GM06990 (cell line): Measurements from ENCODE around the gene DDX54.

Source experiments
- DNase-seq: peaks from one replicate; pipeline ENCODE4 v3.0.0-alpha.2; 2011; ENCODE audit not compliant: insufficient read length; ENCODE audit errors: extremely low read depth
- H3K27me3 ChIP-seq: replicated peaks from 2 replicates; pipeline ENCODE4 v1.6.0; 2011; ENCODE audit warnings: low read length; ENCODE audit not compliant: control insufficient read depth, insufficient read depth
- H3K36me3 ChIP-seq: 2 replicates; pipeline ENCODE4 v1.5.1; 2011; ENCODE audit warnings: low read length; ENCODE audit not compliant: control insufficient read depth, insufficient read depth
- H3K4me3 ChIP-seq: replicated peaks from 2 replicates; pipeline ENCODE4 v1.5.1; 2011; ENCODE audit warnings: low read depth, mild to moderate bottlenecking, control low read depth, low read length
- TF ChIP-seq, protein P1 (sequence below): IDR thresholded peaks from 2 replicates; pipeline ENCODE4 v1.5.1; 2011; ENCODE audit warnings: low read length, control low read depth, mild to moderate bottlenecking, inconsistent platforms; ENCODE audit not compliant: insufficient read depth, poor library complexity, severe bottlenecking

DDX54 gene

DNA sequence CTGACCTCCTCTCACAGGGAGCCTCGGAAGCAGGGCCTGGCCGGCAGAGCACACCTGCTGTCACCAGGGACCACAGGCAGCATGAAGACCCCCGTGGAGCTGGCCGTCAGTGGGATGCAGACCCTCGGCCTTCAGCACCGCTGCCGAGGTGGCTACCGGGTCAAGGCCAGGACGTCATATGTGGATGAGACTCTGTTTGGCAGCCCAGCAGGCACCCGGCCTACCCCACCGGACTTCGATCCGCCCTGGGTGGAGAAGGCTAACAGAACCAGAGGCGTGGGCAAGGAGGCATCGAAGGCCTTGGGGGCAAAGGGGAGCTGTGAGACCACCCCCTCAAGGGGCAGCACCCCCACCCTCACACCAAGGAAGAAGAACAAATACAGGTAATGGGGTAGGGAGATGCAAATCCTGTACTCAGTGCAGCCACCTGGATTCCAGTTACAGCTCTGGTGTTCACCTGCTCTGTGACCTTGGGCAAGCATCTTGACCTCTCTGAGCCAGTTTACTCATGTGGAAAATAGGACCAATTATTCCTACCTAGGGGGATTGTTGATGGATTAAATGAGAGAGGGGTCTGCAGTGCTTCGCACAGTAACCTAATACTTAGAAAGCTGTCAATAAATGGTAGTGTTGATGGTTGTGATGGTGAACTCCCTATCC lies 1.5 kb upstream of the DDX54 start:
- no peaks in the 10 kb centered on the region for H3K27me3 ChIP-seq
- TF ChIP-seq, protein P1, sequence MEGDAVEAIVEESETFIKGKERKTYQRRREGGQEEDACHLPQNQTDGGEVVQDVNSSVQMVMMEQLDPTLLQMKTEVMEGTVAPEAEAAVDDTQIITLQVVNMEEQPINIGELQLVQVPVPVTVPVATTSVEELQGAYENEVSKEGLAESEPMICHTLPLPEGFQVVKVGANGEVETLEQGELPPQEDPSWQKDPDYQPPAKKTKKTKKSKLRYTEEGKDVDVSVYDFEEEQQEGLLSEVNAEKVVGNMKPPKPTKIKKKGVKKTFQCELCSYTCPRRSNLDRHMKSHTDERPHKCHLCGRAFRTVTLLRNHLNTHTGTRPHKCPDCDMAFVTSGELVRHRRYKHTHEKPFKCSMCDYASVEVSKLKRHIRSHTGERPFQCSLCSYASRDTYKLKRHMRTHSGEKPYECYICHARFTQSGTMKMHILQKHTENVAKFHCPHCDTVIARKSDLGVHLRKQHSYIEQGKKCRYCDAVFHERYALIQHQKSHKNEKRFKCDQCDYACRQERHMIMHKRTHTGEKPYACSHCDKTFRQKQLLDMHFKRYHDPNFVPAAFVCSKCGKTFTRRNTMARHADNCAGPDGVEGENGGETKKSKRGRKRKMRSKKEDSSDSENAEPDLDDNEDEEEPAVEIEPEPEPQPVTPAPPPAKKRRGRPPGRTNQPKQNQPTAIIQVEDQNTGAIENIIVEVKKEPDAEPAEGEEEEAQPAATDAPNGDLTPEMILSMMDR, result no peak
- peaks cover 16% of the 10 kb centered on the region for H3K36me3 ChIP-seq
- H3K4me3 ChIP-seq, result peak overlapping the region; percentile 92
- no peak for DNase-seq

DNA sequence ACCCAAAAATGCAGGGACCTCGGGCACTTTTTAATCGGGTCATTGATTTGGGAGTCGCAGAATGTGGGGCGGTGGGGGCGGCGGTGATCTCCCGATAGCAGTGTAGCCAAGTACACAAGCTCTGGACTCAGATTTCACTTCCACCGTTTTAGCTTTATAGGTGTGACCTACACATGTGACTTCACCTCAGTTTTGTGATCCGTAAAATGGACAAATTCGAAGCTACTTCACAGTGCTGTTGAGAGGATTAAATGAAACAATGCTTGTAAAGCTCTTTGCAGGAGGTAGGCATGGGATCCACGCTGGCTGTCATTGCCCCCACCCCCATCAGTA lies 721 bp upstream of the DDX54 start:
- peaks cover 10% of the 10 kb centered on the region for H3K36me3 ChIP-seq
- no peaks in the 10 kb centered on the region for H3K27me3 ChIP-seq
- H3K4me3 ChIP-seq, result peak overlapping the region; percentile 92
- DNase-seq, result no peak
- TF ChIP-seq, protein P1, result no peak

DNA sequence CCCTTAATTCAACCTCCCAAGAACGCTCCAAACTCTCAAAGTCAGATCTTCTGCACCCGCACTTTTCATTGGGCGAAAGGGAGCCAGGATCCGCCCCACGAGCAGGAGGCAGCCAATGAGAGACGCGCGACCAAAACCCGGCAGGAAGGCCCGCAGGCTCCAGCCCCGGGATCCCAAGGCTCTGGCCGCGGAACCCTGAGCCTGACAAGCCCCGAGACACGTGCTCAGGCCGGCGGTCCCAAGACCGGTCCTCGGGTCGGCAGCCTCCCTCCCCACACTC lies 438 bp downstream of the DDX54 start:
- peak; percentile 91 for DNase-seq
- H3K4me3 ChIP-seq, result peak overlapping the region; percentile 92
- no peaks in the 10 kb centered on the region for H3K27me3 ChIP-seq
- H3K36me3 ChIP-seq, result peaks cover 14% of the 10 kb centered on the region
- TF ChIP-seq, protein P1, result no peak

DNA sequence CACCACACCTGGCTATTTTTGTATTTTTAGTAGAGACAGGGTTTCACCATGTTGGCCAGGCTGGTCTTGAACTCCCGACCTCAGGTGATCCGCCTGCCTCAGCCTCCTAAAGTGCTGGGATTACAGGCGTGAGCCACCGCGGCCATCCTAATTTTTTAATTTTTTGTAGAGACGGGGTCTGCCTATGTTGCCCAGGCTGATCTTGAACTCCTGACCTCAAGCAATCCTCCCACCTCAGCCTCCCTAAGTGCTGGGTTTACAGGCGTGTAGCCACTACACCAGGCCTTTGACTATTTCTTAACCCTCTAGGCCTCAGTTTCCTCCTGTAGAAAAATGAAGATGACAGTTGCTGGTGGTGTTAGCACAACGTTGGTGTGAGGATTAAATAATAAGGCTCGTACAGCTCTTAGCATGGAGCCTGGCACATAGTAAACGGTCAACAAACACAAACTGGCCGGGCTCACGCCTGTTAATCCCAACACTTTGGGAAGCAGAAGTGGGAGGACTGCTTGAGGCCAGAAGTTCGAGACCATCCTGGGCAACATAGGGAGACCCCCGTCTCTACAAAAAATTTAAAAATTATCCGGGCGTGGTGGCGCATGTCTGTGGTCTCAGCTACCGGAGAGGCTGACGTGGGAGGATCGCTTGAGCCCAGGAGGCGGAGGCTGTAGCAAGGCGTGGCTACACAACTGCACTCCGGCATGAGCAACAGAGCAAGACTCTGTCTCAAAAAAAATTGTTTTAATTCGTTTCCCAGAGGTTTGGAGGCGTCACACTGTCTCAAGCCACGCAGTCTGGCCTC lies 979 bp downstream of the DDX54 start:
- DNase-seq, result no peak
- Histone ChIP-seq H3K4me3 (peak overlapping the region; percentile 92), H3K27me3 (no peaks in the 10 kb centered on the region), H3K36me3 (peaks cover 18% of the 10 kb centered on the region)
- TF ChIP-seq, protein P1, result no peak

DNA sequence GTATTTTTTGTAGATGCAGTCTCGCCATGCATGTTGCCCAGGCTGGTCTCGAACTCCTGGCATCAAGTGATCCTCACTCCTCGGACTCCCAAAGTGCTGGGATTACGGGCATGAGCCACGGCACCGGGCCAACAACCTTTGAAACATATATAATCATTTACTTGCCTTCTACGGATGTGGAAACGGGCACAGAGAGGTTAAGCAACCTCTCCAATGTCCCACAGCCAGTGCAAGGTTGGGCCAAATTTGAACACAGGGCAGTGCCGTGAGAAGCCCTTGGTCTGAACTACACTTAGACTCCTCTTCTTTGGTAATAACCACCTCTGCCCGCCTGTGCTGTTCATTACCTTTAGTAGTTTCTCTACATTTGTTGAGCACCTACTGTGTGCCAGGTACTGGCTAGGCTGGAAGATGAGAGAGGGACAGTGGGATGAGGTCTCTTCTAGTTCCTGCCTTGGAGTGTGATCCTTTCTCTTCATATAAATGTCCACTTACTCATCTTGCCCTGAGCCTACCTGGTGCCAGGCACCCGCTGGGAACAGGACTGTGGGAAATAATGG lies 2.2 kb downstream of the DDX54 start:
- TF ChIP-seq, protein P1, result no peak
- no peak overlapping the region for H3K4me3 ChIP-seq
- peaks cover 26% of the 10 kb centered on the region for H3K36me3 ChIP-seq
- DNase-seq, result no peak
- no peaks in the 10 kb centered on the region for H3K27me3 ChIP-seq
